Midbrain (tissue), 1 donor: ENCODE measurements around the gene DLX5.

Experiments used
- DNase-seq: peaks from one replicate; lab custom pipeline; 2025; lab: John Stamatoyannopoulos, UW

Gene DLX5

DNA sequence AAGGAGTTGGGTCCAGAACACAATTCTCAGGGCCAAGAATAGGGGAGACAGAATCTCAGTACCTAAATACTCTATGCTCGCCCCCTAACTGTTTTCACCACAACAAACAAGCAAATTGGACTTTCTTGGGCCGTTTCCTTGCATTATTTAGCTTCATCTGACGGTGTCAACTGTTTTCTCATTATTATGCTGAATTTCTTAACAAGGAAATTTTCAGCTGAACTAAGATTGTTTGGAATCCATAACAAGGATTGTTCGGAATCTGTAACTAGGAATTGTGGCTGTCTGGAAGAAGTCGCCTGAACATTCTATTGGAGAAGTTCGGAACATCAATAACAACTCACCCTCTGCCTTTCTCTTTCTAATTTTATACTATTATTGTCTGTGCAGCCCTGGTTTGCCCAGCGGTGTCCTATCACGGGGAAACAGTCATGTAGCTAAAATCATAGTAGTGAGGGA lies 34.7 kb downstream of the DLX5 start:
- no peak for DNase-seq

- no peak for DNase-seq
Observed at GRCh38 chr7:96989241-96989858, 35.3 kb downstream of the DLX5 start.

GRCh38 chr7:96987719-96988118 lies 36.9 kb downstream of the DLX5 start:
- no peak for DNase-seq

DNA sequence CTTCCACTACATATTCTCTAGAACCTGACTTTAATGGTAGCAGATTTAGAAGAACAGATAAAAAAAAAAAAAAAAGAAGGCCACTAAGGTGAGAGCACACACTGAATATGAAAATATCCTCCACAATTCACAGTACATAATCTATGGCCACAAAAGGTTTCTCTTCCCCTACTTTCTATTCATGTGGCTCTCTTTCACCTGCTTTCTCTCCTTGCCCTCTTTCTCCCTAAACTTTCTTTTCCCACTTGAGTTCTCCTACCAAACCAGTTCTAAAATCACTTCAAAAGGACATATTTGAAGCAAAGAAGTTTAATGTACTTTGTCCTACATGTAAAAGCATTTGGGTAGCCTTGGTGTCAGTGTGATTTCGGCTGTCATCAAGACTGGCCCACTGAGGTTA lies 37.7 kb downstream of the DLX5 start:
- no peak for DNase-seq

DNA sequence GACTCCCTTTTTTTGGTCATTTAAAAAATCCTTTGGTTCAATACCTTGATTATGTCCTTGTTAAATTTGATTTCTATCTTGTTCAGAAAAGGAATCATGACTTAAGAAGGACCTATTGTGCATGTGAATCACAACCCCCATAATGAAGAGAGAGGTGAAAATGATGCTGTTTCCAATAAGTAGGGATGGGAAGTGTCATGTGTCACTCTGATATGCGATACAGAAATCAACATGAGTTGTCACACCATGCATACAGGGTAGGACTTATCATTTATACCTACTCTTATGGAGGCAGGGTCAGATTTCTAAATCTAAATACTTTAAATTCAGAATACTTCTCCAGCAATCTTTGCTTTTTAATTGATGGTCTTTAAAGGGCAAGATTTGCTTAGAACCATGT lies 38.6 kb downstream of the DLX5 start:
- DNase-seq: no peak

- DNase-seq: no peak
Observed at GRCh38 chr7:96982586-96982985, 42.0 kb downstream of the DLX5 start.

GRCh38 chr7:96979551-96980276 lies 44.9 kb downstream of the DLX5 start:
- DNase-seq: no peak

- DNase-seq: no peak
Observed at GRCh38 chr7:96977445-96977844, 47.2 kb downstream of the DLX5 start.

- DNase-seq: no peak
Observed at GRCh38 chr7:96976106-96976505, 48.5 kb downstream of the DLX5 start.

- no peak for DNase-seq
Observed at GRCh38 chr7:96973986-96974385, 50.6 kb downstream of the DLX5 start.

DNA sequence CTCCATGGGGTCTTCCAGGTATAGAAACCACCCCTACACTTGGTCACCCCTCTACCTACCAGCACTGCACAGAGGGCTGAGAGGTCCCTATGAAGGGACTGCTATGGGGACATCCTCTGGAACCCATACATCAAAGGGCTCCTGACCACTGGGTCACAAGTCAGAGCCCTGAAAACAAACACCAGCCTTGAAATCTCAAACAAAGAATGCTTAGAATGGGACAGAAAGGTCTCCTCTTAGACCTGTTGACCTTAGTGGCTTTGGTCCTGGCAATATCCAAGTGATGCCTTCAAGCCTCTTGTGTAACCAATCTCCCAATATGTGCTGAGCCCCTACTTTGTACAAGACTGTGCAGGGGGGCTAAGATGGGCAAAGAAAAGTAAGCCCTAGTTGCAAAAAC lies 53.9 kb downstream of the DLX5 start:
- no peak for DNase-seq
